CD4-positive, alpha-beta T cell treated with Interleukin-21 for 1 hour (primary cell): Measurements from ENCODE around the gene MACROD2.

Experiments
- DNase-seq: peaks from one replicate; pipeline ENCODE4 v3.0.0-alpha.2; 2020

Gene MACROD2

DNA sequence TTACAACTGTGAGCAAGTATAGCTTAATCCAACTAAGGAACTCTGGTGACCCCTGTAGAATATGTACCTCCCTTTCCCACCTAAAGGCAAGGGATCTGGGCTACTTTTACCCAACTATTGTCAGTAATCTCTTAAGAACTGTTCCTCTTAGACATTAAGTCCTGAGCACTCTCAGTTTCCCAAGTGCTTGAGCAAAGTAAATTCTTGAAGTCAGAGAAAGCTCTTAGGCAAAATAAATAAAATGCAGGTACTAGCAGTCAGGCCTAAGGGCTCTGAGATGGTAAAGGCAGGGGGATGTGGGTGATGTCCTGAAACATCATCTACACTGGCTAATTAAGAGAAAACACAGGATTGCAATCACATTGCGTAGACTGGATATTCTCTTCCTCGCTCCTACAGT lies 788.5 kb downstream of the MACROD2 start:
- no peak for DNase-seq

DNA sequence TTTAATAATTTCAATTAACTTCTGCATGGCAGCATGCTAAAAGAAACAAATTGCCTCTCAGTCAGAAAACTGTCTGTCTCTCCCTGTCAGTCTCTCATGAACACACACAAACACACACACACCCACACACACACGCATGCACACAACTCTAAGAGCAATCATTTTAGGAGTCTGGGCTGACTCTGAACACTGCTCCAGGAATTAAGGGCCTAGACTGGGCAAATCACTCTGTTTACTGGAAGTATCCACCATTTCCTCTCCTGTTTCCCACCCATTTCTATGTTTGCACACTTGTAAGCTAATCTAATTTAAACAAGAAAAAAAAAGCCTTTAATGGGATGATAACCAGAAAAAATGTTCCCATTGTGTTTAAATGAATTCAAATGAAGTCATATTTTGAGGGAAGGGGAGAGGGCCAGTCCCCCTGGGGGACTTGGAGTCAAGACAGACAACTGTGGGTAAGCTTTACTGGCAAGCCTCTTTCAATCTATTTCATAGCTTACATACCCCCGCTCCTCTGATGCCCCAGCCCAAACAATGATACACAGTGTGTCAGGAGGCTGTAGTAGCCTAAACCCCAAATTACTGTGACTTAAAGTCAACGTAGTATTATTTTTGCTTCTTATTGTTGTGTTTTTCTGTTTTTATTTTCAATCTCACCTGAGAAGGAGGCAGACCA lies 789.9 kb downstream of the MACROD2 start:
- no peak for DNase-seq

DNA sequence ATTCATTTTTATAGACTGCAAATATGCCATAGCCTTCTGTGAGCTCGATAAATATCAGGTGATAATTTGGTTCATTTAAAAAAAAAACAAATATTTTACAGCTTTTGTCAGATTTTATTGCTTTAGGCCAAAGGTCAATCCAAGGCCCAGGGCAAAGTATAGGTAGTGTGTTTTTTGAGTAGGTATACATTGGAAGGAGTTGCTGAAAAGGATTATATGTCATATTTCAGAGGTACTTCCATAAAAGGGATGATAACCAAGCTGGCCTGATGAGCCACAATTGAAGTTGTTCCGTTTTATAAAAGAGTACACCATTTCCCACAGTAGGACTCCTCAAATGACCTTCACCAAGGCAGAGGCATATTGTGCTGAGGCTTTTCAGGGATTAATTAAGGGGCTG lies 794.9 kb downstream of the MACROD2 start:
- DNase-seq: no peak

DNA sequence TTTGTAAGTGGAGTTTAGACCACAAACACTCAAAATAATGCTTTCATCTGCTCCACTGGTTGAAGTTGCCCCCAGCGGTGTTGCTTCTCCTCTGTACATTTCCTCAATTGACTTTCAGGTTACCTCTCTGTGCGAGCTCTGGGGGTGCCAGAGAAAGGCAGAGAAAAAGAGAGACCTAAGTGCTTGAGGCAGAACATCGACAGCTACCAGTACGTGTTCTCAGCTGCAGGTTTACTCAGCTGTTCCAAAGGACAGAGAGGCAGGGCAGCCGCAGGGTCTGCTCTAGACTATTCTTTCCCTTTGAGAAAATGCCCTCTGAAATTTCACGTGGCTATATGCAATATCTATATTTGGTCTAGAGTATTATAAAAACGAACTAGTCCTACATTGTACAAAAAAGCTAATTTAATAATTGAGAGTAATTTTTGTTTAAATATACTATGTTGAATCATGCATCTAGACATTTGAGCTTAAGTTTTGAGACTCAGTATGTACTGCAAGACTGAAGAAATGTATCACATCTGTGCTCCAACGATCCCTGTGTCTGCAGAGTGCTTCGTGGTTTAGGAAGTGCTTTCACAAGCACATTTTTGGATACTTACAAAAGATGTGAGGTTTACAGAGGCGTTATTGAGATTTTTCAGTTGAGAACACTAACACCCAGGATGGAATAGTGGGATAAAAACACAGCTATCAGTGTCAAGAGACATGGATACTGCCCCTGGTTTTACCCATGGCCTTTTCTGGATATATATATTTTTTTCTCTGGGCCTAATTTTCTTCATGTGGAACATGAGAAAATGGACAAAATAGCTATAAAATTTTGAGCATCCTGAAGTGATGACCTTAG lies 795.7 kb downstream of the MACROD2 start:
- no peak for DNase-seq

DNA sequence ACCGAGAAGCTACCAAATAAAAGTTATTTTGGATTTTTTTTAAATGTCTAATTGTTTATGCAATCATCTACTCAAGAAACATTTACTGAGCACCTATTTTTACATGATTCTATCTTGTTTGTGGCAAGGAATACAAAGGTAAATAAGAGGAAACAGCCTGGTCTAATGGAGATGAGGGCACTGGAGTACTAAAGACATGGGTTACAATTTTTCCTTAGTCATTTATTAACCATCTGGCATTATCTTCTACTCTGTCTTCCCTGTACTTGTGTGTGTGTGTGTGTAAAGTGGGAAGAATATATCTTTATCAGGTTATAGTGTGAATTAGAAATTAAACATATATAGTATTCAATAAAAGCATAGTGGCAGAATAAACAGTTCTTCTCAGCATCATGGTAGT lies 797.6 kb downstream of the MACROD2 start:
- no peak for DNase-seq

DNA sequence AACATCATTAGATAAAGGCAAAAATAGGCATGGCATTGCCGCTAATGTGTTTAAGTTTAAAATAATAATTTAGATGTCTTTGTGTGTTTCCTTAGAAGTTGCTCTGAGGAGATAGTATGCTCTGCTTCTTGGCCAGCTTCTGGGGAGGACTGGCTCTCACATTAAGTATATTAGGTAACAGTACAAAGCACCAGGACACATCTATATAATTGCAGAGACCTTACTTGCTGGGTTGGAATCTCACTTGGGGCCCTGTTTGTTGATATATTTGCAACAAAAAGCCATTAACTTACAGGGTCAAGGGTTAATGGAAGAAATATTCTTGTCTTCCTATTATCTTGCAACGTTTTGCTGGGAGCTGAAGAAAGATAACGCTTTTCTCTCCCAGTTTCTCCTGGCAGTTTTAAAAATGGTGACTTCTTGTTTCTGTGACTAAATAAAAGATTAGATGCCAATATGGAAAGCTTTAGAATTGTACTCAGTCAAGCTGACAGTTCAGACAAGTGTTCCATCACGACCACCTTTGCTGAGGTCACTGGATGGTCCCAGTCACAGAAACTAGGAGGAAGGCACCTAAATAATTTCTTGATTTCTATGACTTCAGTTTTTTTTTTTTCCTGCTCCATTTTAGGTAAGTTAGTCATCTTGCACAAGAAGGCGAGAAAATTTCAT lies 804.4 kb downstream of the MACROD2 start:
- no peak for DNase-seq

DNA sequence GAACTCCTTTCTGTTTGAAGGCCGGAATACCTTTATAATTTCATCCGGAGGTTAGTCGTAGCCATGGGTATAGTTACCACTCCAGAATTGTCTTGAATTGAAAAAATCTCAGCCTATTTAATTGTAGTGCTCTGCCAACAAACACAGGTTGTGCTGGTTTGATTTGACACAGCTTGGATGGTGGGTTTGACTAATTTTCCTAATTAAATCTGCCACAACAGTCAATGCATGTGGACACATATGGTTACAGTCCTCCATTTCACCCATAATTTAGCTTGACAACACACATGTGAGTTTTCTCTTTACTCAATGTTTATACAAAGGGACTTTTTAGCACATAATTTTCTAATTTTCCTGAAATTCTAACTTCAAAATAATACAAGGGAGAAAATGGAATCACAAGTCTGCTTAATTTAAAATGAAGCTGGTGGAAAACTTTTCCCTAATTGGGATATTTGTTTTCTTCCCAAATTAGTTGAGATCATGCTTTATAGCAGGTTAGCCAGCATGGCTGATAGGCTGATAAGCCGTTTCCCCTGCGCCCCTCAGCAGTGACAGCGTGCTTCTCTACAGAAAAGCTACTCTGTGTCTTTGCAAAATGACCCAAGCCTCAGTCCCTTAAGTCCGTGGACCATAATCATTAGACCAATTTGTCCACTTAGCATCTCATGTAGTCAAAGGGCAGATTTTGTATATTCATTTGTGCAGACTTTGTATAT lies 805.5 kb downstream of the MACROD2 start:
- no peak for DNase-seq

DNA sequence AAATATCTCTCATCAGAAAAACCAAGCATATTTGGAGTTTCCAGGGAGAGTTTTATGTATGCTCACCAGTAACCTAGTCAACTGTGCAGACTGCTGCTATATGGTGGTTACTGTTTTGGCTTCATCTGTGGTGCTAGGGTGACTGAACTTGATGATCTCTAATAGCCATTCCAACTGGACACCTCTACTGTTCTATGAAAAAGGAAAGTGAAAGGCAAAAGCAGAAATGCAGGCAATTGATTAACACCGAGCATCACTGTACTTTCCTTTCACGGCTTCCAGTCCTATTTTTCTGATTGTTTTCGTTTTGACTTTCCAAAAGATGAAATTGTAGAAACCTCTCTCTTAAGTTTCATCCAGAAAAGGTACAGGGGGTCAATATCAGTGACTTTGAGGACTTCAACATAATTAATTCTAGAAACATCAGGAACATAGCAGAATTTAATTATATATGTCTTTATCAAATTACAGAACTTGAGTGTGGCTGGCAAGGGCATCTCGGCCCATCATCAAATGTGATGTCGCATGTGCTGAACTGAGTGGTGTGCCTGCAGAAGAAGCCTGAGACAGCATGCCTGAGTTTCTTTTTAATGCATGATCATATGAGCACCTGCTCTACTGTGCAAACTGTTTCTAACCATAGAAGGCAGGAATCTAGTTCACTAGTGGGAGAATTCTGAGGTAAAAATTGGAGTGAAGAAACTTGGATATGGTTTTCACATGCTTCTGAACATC lies 806.4 kb downstream of the MACROD2 start:
- no peak for DNase-seq

DNA sequence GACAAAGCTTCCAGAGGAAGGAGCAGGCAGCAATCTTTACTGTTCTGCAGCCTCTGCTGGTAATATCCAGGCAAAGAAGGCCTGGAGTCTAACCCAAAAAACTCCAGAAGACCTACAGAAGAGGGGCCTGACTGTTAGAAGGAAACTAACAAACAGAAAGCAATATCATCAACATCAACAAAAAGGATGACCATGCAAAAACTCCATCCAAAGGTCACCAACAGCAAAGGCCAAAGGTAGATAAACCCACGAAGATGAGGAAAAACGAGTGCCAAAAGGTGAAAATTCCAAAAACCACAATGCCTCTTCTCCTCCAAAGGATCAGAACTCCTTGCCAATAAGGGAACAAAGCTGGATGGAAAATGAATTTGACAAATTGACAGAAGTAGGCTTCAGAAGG lies 811.9 kb downstream of the MACROD2 start:
- no peak for DNase-seq

DNA sequence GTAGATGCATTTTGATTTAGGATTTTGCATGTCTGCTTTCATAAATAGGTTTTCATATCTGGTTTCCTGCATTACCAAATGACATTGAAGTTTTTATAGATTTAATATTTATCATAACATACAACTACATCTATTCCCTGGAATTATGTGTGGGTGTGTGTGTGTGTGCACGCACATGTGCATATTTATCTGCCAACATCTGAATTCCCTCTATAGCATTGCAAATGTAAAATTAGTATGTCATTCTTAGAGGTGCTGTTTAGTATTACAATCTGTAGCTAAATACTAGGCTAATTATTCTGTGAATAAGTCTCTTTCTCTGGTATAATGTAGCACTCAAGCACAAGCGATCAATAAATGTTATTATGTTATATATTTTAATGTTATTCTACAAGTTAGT lies 820.0 kb downstream of the MACROD2 start:
- DNase-seq: no peak

DNA sequence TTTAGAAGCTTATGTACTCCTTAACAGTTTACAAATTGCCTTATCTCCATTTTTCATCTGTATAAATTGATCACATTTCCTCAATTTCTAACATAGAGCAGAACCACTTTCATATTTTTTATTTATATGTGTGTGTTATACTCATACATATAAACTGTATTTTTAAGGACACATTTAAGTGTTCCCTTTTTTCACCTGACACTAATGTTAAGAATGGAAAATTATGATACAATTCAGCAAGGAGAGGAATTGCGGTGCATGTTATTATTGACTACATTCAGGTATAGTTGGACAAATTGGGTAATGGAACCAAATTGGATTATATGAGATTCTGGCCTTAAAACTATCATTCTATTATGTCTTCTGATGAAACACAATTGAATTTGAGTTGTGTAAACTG lies 821.2 kb downstream of the MACROD2 start:
- no peak for DNase-seq

DNA sequence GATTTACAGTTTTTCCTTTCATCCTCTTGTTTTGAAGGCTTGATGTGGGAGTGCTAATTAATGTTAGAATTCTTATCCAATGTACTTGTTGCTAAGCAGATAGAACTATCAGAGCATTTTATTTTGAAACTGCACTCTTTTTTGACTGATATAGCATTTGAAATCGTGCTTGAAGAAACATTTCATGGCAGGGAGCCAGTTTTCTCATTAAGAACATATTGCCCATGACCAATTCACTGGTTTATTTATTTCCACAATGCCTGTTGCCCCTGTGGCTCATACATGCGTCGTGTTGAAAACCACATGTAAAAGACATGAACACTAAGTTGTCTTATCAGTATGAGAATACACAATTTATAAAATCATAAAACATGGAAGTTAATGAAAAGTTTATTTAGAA lies 821.8 kb downstream of the MACROD2 start:
- DNase-seq: no peak

DNA sequence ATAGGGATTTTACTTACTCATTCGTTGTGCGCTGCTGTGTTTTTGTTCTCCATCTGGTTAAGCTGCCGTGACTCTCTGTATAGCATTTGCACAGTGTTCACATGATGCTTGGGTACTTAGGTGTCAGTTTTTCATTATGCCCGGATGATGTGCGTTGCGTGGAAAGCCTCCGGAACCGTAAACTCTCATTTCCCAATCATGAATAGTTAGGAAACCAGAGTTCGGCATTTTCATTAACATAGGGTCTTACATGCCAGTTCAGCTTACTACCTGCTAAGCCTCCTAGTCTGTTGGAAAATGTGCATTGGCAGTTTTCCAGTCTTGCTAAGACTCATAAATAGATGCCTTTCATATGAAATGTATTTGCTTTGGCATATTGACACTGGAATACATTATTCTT lies 825.5 kb downstream of the MACROD2 start:
- DNase-seq: no peak

DNA sequence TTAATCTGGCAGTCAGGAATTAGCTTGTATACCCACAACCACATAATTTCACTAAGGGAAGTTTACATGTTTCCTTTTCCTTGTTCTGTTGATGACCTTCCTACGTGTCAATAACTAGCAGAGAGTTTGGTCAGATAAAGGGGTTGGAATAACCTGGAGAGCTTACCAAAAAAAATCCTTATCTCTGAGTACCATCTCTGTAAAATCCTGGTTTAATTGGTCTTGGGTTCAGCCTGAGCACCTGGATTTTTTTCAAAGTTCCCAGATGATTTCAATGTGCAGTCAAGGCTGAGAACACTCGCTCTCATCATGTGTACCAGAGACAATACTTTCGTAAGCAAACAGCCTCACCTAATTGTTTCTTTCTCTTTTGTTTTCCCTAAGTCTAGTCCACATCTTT lies 825.9 kb downstream of the MACROD2 start:
- DNase-seq: no peak

DNA sequence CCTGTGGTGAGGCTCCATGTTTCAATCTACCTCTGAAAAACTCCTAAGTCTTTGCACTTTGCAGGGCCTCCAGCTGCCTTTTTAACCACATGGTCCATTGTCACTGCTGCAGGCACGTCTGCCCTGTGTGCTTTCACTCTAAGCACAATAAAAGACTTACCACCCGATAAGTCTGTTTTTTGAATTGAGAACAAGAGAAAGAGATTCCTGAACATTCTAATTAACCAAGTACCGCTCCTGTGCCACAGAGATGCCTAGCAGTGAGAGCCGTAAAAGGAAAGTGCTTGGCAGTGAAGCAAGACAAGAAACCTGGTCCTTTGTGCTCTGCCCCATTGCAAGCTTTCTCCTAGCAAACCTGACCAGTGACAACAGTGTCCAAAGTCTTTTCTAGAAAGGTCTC lies 829.7 kb downstream of the MACROD2 start:
- DNase-seq: no peak

DNA sequence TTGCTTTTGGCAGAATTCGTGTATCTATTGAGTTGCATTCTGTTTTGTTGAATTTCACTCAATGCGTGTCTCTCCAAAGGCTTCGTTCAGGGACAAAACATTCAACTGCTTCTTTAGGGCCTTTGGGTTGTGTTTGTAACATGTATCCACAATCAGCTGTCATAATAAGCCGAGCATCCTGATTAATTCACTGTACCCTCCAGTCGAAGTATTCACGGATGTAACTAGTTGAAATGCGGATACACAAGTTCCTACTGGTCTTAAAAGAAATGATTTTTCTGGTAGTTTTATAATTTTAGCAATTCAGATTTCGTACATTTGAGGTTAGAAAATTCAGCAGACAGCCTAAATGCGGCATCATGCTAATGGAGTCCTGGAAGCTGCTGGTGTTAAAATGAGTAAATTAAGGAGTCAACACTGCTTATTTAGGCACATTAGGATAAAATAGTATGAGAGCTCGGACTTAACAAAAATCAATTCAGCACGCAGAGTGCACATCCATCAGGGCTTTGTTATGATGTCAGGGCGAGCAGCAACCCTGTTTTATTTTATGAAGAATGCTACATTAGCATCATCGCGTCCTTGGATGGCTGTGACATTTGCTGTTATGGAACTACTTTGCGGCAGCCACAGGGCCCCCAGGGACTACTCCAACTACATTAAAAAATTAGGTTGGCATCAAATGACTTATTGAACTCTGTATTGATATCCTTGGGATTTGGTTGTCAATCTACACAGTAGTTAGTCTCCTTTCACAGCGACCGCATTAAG lies 831.4 kb downstream of the MACROD2 start:
- DNase-seq: no peak

DNA sequence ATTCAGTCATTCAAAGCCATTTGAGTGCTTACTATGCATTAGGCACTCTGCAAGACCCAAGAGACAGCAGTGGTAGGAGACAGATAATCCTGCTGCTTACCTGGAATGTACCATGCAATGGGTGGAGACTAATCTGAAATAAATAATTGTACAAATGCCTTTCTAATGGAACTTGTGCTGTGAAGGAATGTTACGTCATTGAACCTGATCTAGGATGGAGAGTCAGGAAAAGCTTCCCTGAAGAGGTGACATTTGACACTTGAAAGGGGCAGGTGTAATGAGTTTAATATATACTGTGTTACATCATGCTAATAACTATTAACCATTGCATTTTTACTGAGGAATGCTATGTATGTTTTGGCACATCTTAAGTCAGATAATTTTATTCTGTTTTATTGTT lies 833.1 kb downstream of the MACROD2 start:
- DNase-seq: no peak

DNA sequence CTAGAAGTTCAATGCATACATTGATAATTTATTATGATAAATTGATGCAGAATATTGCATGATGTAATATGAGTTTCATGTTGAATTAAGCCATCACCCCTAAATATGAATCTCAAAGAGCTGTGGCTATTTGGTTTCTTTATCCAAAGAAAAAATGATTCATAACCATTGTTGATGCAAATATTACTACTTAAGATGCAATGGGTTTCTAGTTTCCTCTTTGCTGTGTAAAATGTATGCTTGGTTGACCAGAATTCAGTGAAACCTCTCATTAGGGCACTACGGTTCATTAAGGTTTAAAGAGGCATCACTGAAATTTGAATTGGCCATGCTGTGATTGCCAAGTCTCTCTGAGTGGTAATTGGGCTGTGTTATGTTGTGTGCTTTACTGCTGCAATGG lies 834.6 kb downstream of the MACROD2 start:
- DNase-seq: no peak

DNA sequence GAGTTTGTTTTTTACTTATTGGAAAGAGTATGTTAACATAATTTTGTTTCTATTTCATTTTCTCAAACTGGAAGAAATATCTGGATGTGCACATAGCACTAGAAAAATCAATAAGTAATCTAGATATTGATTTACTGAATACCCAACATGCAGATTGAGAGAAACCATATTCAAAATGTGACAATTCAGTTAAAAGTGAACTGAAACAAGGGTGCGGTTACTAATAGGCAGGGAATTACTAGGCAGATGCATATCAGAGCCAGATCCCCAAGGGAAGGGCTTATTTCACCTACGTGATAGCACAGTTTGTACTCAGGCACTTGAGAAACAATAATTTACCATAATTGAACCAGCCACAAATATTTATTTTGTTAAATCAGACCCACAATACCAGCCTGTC lies 835.1 kb downstream of the MACROD2 start:
- DNase-seq: no peak

DNA sequence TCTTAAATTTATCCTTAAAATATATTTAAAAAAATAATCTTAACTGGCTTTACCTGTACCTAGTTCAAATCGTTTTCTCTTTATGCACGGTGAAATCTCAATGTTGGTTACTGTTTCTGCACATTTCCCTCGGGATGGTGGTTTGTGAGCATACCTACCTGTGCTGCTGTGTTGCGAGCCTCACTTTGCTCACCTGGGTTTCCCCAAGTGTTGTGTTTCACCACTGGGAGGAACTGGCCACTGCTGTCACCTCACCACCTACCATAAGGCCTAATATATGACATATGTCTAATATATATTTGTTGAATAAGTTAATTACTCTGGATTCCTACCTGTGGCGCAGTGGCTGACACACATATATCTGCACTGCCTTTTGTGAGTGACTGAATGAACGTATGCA lies 835.6 kb downstream of the MACROD2 start:
- DNase-seq: no peak

DNA sequence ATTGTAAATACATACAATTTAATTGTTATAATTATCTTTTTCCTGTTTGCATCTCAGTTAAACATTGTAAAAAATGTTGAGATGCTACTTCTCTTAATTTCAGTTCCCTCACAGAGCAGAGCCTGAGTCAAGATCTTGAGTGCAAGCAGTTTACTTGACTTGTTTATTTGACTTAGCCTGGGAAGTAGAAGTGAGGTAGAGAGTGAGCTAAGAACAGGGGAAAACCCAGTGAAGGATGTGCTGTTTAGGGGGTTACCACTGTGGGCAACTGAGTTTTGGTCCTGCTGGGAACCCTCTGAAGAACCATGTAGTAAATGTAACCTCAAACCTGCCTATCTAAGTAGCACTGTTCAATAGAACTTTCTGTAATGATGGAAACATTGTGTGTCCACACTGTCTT lies 837.3 kb downstream of the MACROD2 start:
- DNase-seq: no peak
